Measurements from ENCODE around the gene ATF7IP. TPM values are rescaled to one million over a fixed set of nuclear protein-coding genes. Genes with fewer than 3 reads are reported as not detected.

Gene ATF7IP
- polyA plus RNA-seq, 4 donors: 46.6 to 56.2 (median 53.8) TPM

DNA sequence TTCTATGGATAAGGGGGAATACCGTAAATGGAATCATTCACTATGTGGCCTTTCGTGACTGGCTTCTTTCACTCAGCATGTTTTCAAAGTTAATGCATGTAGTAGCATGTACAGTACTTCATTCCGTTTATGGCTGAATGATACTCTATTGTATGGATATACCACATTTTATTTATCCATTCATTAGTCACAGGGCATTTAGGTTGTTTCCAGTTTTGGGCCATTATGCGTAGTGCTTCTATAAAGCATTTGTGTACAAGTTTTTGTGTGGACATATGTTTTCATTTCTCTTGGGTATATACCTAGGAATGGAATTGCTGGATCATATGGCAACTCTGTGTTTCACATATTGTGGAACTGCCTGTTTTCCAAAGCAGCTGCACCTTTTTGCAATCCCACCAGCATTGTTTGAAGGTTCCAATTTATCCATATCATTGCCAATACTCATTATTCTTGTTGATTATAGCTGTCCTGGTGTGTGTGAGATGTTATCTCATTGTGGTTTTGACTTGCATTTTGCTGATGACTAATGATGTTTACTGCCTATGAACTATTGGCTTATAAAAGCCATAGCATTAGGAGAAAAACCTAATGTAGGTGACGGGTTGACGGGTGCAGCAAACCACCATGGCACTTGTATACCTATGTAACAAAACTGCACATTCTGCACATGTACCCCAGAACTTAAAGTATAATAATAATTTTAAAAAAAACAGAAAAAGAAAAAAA lies 45.5 kb downstream of the ATF7IP start:
- no peak for DNase-seq (ENCODE audit: low read depth in 4 of 4, low spot score in 2 of 4)

DNA sequence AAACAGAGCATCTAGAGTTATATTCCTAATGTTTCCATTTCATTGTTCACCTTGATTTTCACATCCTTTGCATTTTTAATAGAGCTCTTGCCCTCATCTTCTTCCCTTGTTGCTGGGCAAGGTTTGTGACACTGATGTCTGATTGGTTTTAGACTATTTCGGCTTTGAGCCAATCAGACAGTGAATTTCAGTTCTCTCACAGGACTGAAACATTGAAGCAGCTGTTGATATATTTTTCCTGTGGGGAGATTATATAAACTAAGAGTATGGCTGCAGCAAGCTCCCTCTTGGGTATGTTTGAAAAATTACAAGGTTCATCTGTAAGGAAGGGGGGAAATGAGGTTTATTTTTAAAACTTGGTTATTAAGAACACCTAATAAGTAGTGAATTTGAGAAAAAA lies 51.2 kb downstream of the ATF7IP start:
- DNase-seq (ENCODE audit: low read depth in 4 of 4, low spot score in 2 of 4): no peak

DNA sequence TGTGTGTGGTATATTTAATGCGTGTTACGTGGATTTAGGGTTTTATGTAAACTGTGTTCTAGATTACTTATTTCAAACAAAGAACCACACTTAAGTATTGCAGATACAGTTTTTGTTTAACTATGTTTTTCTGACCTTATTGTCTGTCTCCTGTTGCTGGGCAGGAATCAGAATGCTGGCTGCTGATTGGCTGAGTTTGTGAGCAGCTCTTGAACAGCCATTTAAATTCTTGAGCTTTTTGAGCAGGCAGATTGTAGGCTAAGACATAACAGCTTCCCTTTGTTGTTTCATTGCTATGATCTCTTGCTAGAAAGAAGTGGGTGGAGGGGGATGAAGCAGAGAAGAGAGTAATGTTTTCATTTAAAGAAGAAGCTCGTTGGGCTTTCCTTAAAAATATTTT lies 52.2 kb downstream of the ATF7IP start:
- DNase-seq (ENCODE audit: low read depth in 4 of 4, low spot score in 2 of 4): no peak

DNA sequence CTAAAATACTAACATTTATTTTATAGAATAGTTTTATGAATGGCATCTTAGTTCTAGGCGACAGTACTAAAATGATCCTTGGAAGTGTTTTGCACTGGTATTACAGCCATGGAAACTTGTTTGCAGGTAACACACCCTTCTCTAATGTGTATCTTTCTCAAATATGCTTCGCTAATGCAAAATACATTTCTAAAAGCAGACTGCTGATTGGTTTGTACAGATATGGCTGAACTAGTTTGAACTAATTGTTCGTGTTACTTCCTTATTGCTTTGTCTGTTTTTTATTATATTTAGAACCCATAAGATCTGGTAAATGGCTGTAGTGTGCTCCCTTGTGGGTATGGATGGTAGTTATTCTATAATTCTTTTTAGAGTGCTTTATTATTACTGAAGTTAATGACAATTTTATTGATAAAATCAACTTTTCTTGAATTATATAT lies 53.0 kb downstream of the ATF7IP start:
- no peak for DNase-seq (ENCODE audit: low read depth in 4 of 4, low spot score in 2 of 4)

DNA sequence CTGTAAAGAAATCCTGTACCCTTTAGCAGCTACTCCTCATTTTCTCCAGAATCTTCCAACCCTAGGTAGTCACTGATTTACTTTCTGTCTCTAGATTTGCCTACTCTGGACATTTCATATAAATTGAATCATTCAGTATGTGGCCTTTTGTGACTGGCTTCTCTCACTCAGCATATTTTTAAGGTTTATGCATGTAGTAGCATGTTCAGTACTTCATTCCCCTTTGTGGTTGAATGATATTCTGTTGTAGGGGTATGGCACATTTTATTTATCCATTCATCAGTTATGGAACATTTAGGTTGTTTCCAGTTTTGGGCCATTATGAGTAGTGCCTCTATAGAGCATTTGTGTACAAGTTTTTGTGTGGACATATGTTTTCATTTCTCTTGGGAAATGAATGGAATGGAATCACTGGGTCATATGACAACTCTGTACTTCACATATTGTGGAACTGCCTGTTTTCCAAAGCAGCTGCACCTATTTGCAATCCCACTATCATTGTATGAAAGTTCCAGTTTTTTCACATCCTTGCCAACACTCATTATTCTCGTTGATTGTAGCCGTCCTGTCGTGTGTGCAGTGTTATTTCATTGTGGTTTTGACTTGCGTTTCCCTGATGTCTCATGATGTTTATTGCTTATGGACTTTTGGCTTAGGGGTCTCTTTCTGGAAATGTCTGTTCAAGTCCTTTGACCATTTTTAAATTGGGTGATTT lies 57.2 kb downstream of the ATF7IP start:
- DNase-seq (ENCODE audit: low read depth in 4 of 4, low spot score in 2 of 4): no peak

DNA sequence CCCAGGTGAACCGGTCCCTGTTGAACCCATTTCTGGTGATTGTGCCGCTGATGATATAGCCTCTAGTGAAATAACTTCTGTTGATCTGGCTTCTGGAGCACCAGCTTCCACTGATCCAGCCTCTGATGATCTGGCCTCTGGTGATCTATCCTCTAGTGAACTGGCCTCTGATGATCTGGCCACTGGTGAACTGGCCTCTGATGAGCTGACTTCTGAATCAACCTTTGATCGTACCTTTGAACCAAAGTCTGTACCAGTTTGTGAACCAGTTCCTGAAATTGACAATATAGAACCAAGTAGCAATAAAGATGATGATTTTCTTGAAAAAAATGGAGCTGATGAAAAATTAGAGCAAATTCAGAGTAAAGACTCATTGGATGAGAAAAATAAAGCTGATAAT lies 59.1 kb downstream of the ATF7IP start:
- no peak for DNase-seq (ENCODE audit: low read depth in 4 of 4, low spot score in 2 of 4)

DNA sequence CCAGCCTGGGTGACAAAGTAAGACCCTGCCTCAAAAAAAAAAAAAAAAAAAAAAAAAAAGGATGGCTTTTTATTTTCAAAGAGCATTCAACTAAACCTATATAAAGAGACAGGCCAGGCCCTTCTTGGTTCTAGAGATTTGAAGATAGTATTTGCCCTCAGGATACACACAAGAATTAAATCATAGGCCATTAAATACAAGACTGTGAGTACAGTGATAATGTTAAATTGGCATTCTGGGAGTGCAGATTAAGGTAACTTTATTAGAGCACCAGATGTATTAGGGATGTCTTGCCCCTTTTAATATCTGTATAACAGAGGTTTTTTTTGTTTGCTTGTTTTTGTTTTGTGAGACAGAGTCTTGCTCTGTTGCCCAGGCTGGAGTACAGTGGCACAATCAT lies 61.3 kb downstream of the ATF7IP start:
- no peak for DNase-seq (ENCODE audit: low read depth in 4 of 4, low spot score in 2 of 4)

DNA sequence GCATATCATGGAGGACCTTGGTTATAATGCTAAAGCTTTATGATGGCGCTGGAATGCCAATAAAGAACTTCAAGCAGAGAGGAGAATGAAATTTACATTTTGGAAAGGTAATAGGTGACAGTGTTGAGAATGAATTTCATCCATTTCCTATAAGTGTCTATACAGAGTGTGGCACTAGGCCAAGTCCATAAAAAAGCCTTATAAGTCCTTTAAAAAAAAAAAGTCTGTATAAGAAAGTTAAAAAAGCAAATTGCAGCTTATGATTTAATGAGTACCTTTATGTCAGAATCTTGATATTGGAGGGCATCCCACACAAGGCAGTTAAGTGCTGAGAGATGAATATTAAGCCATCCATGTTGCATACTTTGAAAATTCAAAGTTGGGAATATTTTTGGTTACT lies 62.4 kb downstream of the ATF7IP start:
- DNase-seq (ENCODE audit: low read depth in 4 of 4, low spot score in 2 of 4): no peak

DNA sequence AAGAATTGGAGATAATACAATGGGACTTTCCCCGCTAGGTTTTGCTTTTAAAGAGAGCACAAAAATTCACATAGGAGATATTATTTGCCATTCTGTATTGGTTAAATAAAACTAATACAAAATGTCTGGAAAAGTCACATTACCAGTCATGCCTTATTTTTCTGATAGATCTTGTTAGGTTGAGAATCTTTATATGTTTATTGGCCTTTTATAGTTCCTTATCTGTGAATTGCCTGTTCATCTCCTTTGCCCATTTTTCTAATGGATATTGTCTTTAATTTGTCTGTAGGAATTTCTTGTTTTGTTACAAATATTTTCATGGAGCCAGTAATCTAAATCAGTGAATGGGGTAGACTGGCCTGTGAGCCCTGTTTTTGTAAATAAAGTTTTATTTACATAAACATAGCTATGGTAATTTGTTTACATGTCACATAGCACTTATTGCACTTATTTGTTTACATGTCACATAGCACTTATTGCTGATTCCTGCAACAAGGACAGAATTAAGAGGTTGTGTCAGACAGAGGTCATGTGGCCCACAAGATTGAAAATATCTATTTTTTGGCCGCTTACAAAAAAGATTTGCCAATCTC lies 65.0 kb downstream of the ATF7IP start:
- DNase-seq (ENCODE audit: low read depth in 4 of 4, low spot score in 2 of 4): no peak

DNA sequence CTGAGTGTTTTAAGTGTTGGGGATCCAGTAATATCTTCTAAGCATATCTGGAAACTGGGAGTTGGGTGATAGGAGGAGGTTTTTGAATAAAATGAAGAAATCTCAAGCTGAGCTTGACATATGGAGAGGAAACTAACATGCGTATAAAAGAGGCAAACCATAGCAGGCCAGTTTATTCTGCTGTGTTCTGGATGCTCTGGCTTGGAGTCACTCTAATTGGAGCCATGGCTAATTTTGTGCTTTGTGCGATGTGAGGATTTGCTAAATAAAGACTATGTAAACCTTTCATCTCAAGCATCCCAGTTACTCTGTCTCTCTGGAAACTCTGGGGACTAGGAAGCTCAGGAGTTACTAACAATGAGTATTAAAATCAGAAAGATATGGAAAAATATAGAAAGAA lies 66.5 kb downstream of the ATF7IP start:
- DNase-seq (ENCODE audit: low read depth in 4 of 4, low spot score in 2 of 4): no peak

DNA sequence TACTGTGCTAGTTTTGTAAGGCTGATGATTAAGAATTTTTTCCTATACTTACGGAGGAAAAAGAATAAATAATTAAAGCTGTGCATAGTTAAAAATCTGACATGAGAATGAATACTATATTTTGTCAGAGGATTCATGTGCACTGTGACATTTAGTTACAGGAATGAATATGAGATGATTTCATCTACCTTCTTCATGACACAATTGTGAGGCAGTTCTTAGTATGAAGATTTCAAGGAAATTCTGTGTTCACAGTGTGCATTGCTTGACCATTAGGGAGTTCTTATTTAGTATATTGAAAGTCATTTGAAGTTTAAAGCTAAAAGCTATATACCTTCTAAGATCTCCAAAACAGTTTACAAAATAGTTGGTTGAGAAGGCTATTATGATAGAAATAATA lies 70.1 kb downstream of the ATF7IP start:
- no peak for DNase-seq (ENCODE audit: low read depth in 4 of 4, low spot score in 2 of 4)

DNA sequence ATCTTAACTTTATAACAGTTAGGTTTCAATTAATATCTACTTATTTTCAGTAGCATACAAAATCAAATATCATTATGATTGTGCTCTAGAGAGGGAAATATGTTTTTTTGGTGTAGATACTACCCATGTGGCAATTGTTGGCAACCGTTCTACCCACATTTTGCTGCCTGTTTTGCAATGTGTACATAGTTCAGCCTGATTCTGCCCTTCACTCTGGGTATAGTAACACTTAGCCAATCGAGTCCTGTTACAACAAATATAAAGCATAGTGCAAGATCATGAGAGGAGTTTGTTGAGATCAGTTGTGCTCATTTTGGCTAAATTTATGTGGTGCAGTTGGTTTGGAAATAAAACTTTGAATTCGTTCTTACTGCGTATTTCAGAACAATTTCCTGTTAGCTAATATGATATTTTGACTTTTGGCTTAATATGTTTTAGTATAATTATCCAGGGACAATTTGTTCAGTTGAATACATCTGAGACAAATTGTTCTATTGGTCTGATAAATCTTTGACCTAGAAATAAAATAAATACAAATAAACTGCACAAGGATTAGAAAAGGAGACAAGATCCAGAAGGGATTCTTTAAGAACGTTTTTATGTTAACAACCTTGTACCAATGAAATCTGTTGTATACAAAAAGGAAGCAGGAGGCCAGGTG lies 76.9 kb downstream of the ATF7IP start:
- no peak for DNase-seq (ENCODE audit: low read depth in 4 of 4, low spot score in 2 of 4)

DNA sequence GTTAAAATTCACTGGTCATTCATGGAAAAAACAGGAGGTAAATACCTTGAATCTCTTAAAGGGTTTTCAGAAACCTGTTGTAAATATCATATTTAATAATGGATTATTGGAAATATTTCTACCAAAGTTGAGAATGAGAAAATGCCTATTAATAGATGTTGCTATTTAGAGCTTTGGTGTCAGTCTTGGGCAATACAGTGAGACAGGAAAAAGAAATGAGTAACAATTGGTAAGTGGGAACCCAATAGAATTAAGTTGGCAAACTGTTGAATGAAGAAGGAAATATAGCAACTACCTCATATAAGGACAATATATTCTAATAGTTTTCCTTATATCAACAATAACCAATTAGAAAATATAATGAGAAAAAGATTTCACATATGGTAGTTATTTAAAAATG lies 78.0 kb downstream of the ATF7IP start:
- DNase-seq (ENCODE audit: low read depth in 4 of 4, low spot score in 2 of 4): no peak

DNA sequence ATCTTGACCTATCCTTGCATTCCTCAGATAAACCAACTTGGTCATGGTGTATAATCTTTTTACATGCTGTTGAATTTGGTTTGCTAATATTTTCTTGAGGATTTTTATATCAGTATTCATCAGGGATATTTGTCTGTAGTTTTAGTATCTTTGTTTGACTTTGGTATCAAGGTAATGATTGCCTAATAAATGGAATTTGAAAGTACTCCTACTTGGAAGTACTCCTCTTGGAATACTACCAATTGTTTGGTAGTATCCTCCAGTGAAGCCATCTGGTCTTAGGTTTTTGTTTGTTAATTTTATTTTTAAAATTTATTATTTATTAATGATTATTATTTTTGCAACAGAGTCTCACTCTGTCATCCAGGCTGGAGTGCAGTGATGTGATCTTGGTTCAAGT lies 85.0 kb downstream of the ATF7IP start:
- DNase-seq (ENCODE audit: low read depth in 4 of 4, low spot score in 2 of 4): no peak

DNA sequence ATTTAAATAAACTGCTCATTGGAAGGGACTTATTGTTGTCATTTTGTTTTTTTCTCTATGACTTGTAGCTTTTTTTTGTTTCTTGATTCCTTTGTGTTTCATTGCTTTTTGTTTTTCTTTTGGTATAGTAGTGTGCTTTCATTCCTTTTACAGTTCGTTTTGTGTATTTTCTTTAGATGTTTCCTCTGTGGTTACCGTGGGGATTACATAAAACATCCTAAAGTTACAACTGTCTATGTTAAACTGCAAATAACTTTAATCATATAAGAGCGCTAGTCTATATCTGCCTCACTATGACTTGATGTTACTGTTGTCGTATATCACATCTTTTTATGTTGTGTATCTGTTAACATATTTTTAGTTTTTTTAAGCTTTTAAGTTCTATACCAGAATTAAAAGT lies 86.9 kb downstream of the ATF7IP start:
- no peak for DNase-seq (ENCODE audit: low read depth in 4 of 4, low spot score in 2 of 4)

DNA sequence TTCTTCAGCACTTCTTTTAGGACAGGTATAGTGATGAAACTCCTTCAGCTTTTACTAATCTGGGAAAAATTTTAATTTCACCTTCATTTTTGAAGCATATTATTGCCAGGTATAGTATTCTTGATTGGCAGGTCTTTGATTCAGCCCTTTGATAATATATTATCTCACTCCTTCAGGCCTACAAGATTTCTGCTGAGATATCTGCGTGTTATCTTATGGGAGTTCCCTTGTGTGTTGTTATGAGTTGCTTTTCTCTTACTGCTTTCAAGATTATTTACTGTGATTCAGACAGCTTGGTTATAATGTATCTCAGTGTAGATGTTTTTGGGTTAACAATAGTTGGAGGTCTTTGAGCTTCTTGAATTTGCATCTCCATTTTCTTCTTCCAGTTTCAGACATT lies 87.4 kb downstream of the ATF7IP start:
- no peak for DNase-seq (ENCODE audit: low read depth in 4 of 4, low spot score in 2 of 4)

DNA sequence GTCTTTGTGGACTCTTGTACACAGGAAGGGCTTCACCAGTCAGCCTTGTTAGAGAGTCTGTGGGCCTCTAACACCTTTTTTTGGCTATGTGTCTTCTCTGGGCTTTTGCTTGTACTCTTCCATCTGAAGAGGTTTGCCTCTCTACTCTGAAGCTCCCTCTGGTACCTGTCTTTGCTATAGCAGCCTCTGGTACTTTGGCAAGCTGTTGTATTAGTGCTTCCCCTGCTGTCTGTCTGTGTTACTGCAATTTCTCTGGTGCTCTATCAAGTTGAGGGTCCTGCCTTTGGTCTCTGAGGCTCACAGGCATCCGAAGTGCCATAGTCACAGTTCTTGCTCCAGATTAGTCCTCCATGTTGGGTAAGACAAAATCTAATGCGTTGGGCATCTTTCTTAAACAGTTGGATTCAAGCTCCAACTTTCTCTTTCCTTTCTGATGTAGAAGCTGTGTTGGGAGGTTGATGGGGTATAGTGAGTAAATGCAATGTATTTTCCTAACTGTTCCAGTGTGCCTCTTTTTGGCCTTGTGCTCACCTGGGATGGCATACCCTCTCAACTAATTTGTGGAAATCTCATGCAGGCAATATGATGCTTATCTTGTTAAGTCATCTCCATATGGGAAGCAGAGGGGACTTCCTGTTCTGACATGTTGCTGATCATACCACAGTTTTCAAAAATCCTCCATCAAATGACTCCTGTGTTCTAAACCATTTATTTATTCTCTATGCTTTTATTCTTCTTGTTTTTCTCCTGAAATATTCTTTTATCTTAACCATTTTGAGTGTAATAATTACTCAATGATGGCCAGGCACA lies 88.8 kb downstream of the ATF7IP start:
- no peak for DNase-seq (ENCODE audit: low read depth in 4 of 4, low spot score in 2 of 4)

DNA sequence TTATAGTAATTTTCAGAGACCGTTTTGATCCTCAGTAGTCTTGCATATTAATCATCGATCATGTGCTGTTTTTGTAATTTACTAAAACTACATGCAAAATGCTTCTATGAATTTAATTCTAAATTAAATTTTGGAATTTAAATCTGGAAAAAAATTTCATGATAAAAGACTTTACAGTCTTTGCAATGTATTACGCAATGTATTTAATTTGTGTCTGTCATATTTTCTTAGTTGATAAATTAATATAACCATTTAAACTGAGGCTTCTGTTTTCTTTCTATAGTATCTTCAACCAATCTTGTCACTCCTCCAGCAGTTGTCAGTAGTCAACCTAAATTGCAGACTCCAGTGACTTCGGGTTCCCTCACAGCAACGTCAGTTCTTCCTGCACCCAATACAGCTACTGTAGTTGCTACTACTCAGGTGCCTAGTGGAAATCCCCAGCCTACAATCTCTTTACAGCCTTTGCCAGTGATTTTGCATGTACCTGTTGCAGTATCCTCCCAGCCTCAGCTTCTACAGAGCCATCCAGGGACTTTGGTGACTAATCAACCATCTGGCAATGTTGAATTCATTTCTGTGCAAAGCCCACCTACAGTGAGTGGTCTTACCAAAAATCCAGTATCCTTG lies 94.8 kb downstream of the ATF7IP start:
- no peak for DNase-seq (ENCODE audit: low read depth in 4 of 4, low spot score in 2 of 4)

DNA sequence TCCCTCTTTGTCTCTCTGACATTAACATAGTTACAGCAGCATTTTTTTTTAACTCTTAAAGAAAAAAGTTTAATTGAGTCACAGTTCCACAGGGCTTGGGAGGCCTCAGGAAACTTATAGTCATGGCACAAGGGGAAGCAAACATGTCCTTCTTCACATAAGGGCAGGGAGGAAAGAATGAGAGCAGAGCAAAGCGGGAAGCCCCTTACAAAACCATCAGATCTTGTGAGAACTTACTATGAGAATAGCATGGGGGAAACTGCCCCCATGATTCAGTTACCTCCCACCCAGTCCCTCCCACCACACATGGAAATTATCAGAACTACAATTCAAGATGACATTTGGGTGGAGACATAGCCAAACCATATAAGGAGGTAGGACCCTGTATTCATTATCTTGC lies 106.0 kb downstream of the ATF7IP start:
- DNase-seq (ENCODE audit: low read depth in 4 of 4, low spot score in 2 of 4): no peak

DNA sequence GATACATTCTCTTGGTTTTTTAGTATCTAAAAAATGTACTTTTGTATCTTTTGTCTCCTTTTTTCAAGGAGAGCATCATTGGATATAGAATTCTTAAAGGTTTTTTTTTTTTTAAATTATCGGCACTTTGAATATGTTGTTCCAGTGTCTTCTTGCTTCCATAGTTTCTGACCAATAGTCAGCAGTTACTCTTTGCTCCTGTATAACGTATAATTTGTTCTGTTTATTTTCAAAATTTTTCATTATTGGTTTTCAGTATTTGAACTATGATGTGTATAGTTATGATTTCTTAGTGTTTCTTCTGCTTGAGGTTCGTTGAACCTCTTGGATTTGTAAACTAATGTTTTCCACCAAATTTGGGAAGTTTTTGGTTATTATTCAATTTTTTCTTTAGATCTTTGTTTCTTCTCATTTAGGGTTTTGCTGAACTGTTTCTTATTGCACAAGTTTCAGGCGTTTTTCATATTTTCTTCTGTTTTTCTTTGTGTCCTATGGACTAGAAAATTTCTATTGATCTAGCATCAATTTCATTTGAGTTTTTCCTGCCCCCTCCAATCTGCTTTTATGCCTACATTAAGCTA lies 108.3 kb downstream of the ATF7IP start:
- no peak for DNase-seq (ENCODE audit: low read depth in 4 of 4, low spot score in 2 of 4)
